AG04449 (cell line): ENCODE data around the gene PRG2.

Experiments used
- CTCF ChIA-PET: fragments of 350-600 bp; formaldehyde crosslinking; extraction: SDS; loops from one replicate; lab custom pipeline; 2021; ENCODE audit warnings: antibody characterized with exemption; lab: Yijun Ruan, JAX
- POLR2A ChIA-PET: fragments of 400-600, 350-600 bp; formaldehyde crosslinking; extraction: SDS; loops from one replicate; lab custom pipeline; 2020; ENCODE audit warnings: antibody characterized with exemption, inconsistent platforms; lab: Yijun Ruan, JAX
- DNase-seq: peaks from one replicate; pipeline ENCODE4 v3.0.0-alpha.2; 2010; ENCODE audit warnings: low read depth, low spot score
- H3K4me3 ChIP-seq: 2 replicates; pipeline ENCODE4 v1.5.1; 2011; ENCODE audit warnings: low read depth, mild to moderate bottlenecking, control low read depth, low read length
- CTCF ChIP-seq: IDR thresholded peaks from one replicate; pipeline ENCODE4 v1.5.1; 2011; ENCODE audit warnings: mild to moderate bottlenecking, moderate library complexity, low read length, control low read depth, inconsistent platforms; ENCODE audit not compliant: insufficient read depth; ENCODE audit errors: missing control alignments

Gene PRG2

GRCh38 chr11:57395905-57396623 lies 5.6 kb upstream of the PRG2 start:
- H3K4me3 ChIP-seq, result no peak overlapping the region
- POLR2A ChIA-PET, result interaction anchor here (0.5 kb wide), 1 partner anchor 365 kb away, joined by 4 read pairs; no protein-coding TSS in a partner anchor
- TF ChIP-seq CTCF, result no peak
- DNase-seq, result no peak
- CTCF ChIA-PET, result interaction anchor here (0.8 to 1.0 kb wide), 2 partner anchors 62 to 131 kb away, joined by 3 to 4 read pairs; no protein-coding TSS in a partner anchor

- DNase-seq, result no peak
- no peak overlapping the region for H3K4me3 ChIP-seq
- ChIA-PET POLR2A (no interaction called here), CTCF (interaction anchor here (1.3 kb wide), 1 partner anchor 64 kb away, joined by 3 read pairs; no protein-coding TSS in a partner anchor)
- no peak for TF ChIP-seq CTCF
Measured at GRCh38 chr11:57394203-57394965, 3.9 kb upstream of the PRG2 start.

GRCh38 chr11:57392763-57393105 lies 2.3 kb upstream of the PRG2 start:
- ChIA-PET CTCF (interaction anchor here (1.5 kb wide), 1 partner anchor 91 kb away, joined by 3 read pairs; no protein-coding TSS in a partner anchor), POLR2A (no interaction called here)
- DNase-seq, result no peak
- no peak overlapping the region for H3K4me3 ChIP-seq
- TF ChIP-seq CTCF, result no peak

- POLR2A ChIA-PET, result no interaction called here
Measured at GRCh38 chr11:57392066-57392762, 1.8 kb upstream of the PRG2 start.

GRCh38 chr11:57391539-57391938 lies 1.1 kb upstream of the PRG2 start:
- no peak for TF ChIP-seq CTCF
- no peak overlapping the region for H3K4me3 ChIP-seq
- POLR2A ChIA-PET, result no interaction called here
- CTCF ChIA-PET, result no interaction called here
- no peak for DNase-seq

More at GRCh38 chr11:57392066-57392762, 1.8 kb upstream of the PRG2 start:
- CTCF ChIA-PET, result interaction anchor here (1.5 kb wide), 1 partner anchor 91 kb away, joined by 3 read pairs; no protein-coding TSS in a partner anchor
- no peak for TF ChIP-seq CTCF
- H3K4me3 ChIP-seq, result no peak overlapping the region
- no peak for DNase-seq
